ENCODE data around the gene TENM4. TPM values are rescaled to one million over a fixed set of nuclear protein-coding genes. Genes with fewer than 3 reads are reported as not detected.

TENM4 gene
- total RNA-seq, 1 experiment from 2014 or later: 0.39 TPM

- H3K27me3 ChIP-seq (ENCODE audit: control insufficient read depth, insufficient read depth, low read length): no peaks in the 10 kb centered on the region
- no peak overlapping the region for H3K4me3 ChIP-seq (ENCODE audit: low read depth in 2 of 2, low read length in 2 of 2)
- no TSS peak for BruUV-seq (replicated peaks)
- in situ Hi-C loops (cut with HindIII; ENCODE audit: low pct_unique_long_range_greater_than_20kb, low sequenced_read_pairs) (no loop called here), intact Hi-C loops (cut with micrococcal nuclease; ENCODE audit: unreplicated experiment) (no loop called here)
- H3K9me3 ChIP-seq (ENCODE audit: control insufficient read depth, insufficient read depth, low read depth, low read length): no peaks in the 10 kb centered on the region
- ATAC-seq (no peak), DNase-seq (ENCODE audit: low read depth, low spot score) (no peak)
- ChIA-PET CTCF (no interaction called here), POLR2A (no interaction called here)
- H3K27ac ChIP-seq (ENCODE audit: low read length): no peak overlapping the region
- H3K36me3 ChIP-seq (ENCODE audit: control insufficient read depth, insufficient read depth, low read length): no peaks in the 10 kb centered on the region
- no peak for TF ChIP-seq TCF7L2 (IDR thresholded peaks at IDR 0.05; ENCODE audit: low read depth, low read length)
- TF ChIP-seq REST (IDR thresholded peaks at IDR 0.05; ENCODE audit: insufficient read depth in 1 of 2, low read depth in 2 of 2, low read length in 1 of 2): no peak
- TF ChIP-seq CTCF (IDR thresholded peaks at IDR 0.05): no peak
- TF ChIP-seq SIN3A (IDR thresholded peaks at IDR 0.05; ENCODE audit: borderline replicate concordance, insufficient read depth, low read depth, low read length): no peak
- no peaks in the 10 kb centered on the region for H3K4me1 ChIP-seq (ENCODE audit: control insufficient read depth, insufficient read depth, low read length)
Observed at GRCh38 chr11:79128291-79128690, 312.5 kb downstream of the TENM4 start.

- ChIA-PET CTCF (no interaction called here), POLR2A (no interaction called here)
- DNase-seq (ENCODE audit: low read depth, low spot score) (no peak), ATAC-seq (no peak)
- intact Hi-C loops (cut with micrococcal nuclease; ENCODE audit: unreplicated experiment) (no loop called here), in situ Hi-C loops (cut with HindIII; ENCODE audit: low pct_unique_long_range_greater_than_20kb, low sequenced_read_pairs) (no loop called here)
- no peaks in the 10 kb centered on the region for H3K36me3 ChIP-seq (ENCODE audit: control insufficient read depth, insufficient read depth, low read length)
- H3K27me3 ChIP-seq (ENCODE audit: control insufficient read depth, insufficient read depth, low read length): no peaks in the 10 kb centered on the region
- H3K9me3 ChIP-seq (ENCODE audit: control insufficient read depth, insufficient read depth, low read depth, low read length): no peaks in the 10 kb centered on the region
- no peaks in the 10 kb centered on the region for H3K4me1 ChIP-seq (ENCODE audit: control insufficient read depth, insufficient read depth, low read length)
- BruUV-seq (replicated peaks): no TSS peak
- H3K27ac ChIP-seq (ENCODE audit: low read length): no peak overlapping the region
- TF ChIP-seq CTCF (IDR thresholded peaks at IDR 0.05) (no peak), POLR2AphosphoS5 (IDR thresholded peaks at IDR 0.05; ENCODE audit: low read depth, low read length) (no peak), TCF7L2 (IDR thresholded peaks at IDR 0.05; ENCODE audit: low read depth, low read length) (no peak), SIN3A (IDR thresholded peaks at IDR 0.05; ENCODE audit: borderline replicate concordance, insufficient read depth, low read depth, low read length) (no peak), REST (IDR thresholded peaks at IDR 0.05; ENCODE audit: insufficient read depth in 1 of 2, low read depth in 2 of 2, low read length in 1 of 2) (no peak)
- no peak overlapping the region for H3K4me3 ChIP-seq (ENCODE audit: low read depth in 2 of 2, low read length in 2 of 2)
Observed at GRCh38 chr11:79122759-79123158, 318.1 kb downstream of the TENM4 start.
